ENCODE results near the gene INO80. TPM values are rescaled to one million over a fixed set of nuclear protein-coding genes. Genes with fewer than 3 reads are reported as not detected.

The INO80 gene
- total and polyA plus RNA-seq, 7 donors = 7.2 to 36.6 (median 17.1) TPM

GRCh38 chr15:41106947-41107346 is 9.1 kb downstream of the INO80 start:
- intact Hi-C loops (cut with DNase I) = no loop called here
- Histone ChIP-seq H3K4me1 (peaks cover 0 to 8% (median 0%) of the 10 kb centered on the region in 4 donors), H3K27ac (no peak overlapping the region), H3K36me3 (peaks cover 0 to 17% (median 0%) of the 10 kb centered on the region in 4 donors), H3K9me3 (no peaks in the 10 kb centered on the region), H3K27me3 (no peaks in the 10 kb centered on the region), H3K4me3 (no peak overlapping the region)
- no peak for DNase-seq
- WGBS, 2 donors = 90 to 91% methylated on average over 5 of the region's 5 CpGs
- TF ChIP-seq POLR2AphosphoS5 (IDR thresholded peaks at IDR 0.05) = no peak
- TF ChIP-seq EP300 (IDR thresholded peaks at IDR 0.05) = no peak
- no peak for TF ChIP-seq POLR2A (IDR thresholded peaks at IDR 0.05)
- TF ChIP-seq CTCF (IDR thresholded peaks at IDR 0.05) = no peak

GRCh38 chr15:41105348-41106334 is 10.4 kb downstream of the INO80 start:
- H3K27me3 ChIP-seq = no peaks in the 10 kb centered on the region
- intact Hi-C loops (cut with DNase I) = no loop called here
- no peak overlapping the region for H3K27ac ChIP-seq
- H3K36me3 ChIP-seq = peaks cover 0 to 17% (median 0%) of the 10 kb centered on the region in 4 donors
- no peaks in the 10 kb centered on the region for H3K9me3 ChIP-seq
- no peak for DNase-seq
- H3K4me1 ChIP-seq = peaks cover 0 to 8% (median 0%) of the 10 kb centered on the region in 4 donors
- WGBS, 2 donors = 92 to 93% methylated on average over 11 of the region's 11 CpGs
- TF ChIP-seq CTCF (IDR thresholded peaks at IDR 0.05) = no peak
- no peak for TF ChIP-seq POLR2A (IDR thresholded peaks at IDR 0.05)
- TF ChIP-seq POLR2AphosphoS5 (IDR thresholded peaks at IDR 0.05) = no peak
- no peak for TF ChIP-seq EP300 (IDR thresholded peaks at IDR 0.05)
- H3K4me3 ChIP-seq = no peak overlapping the region

- peaks cover 0 to 12% (median 0%) of the 10 kb centered on the region in 4 donors for H3K36me3 ChIP-seq
- TF ChIP-seq POLR2A (IDR thresholded peaks at IDR 0.05) (no peak), EP300 (IDR thresholded peaks at IDR 0.05) (no peak), POLR2AphosphoS5 (IDR thresholded peaks at IDR 0.05) (no peak), CTCF (IDR thresholded peaks at IDR 0.05) (no peak)
- H3K27ac ChIP-seq = no peak overlapping the region
- intact Hi-C loops (cut with DNase I) = no loop called here
- no peak for DNase-seq
- no peaks in the 10 kb centered on the region for H3K9me3 ChIP-seq
- H3K4me3 ChIP-seq = no peak overlapping the region
- peaks cover 0 to 8% (median 0%) of the 10 kb centered on the region in 4 donors for H3K4me1 ChIP-seq
- H3K27me3 ChIP-seq = no peaks in the 10 kb centered on the region
- 88 to 95% methylated on average over 2 of the region's 2 CpGs for WGBS, 2 donors
Observed at GRCh38 chr15:41104234-41104633, 11.8 kb downstream of the INO80 start.

GRCh38 chr15:41102854-41103253 is 13.2 kb downstream of the INO80 start:
- no peak for DNase-seq
- Histone ChIP-seq H3K4me3 (no peak overlapping the region), H3K4me1 (peaks cover 0 to 8% (median 0%) of the 10 kb centered on the region in 4 donors), H3K36me3 (peaks cover 0 to 1% (median 0%) of the 10 kb centered on the region in 4 donors), H3K27ac (no peak overlapping the region), H3K27me3 (no peaks in the 10 kb centered on the region), H3K9me3 (no peaks in the 10 kb centered on the region)
- TF ChIP-seq CTCF (IDR thresholded peaks at IDR 0.05) = no peak
- TF ChIP-seq POLR2A (IDR thresholded peaks at IDR 0.05) = no peak
- no peak for TF ChIP-seq EP300 (IDR thresholded peaks at IDR 0.05)
- no peak for TF ChIP-seq POLR2AphosphoS5 (IDR thresholded peaks at IDR 0.05)
- intact Hi-C loops (cut with DNase I) = no loop called here
- WGBS, 2 donors = 97 to 98% methylated on average over 2 of the region's 2 CpGs

Data from sigmoid colon (tissue), 7 donors.